HepG2 (cell line): ENCODE data around the gene DDAH1. TPM values are rescaled to one million over a fixed set of nuclear protein-coding genes. Genes with fewer than 3 reads are reported as not detected.
A peak's percentile ranks its signal among the peaks of the same experiment; 100 is the strongest.

Experiments used
- ARNT ChIP-seq: fragments of 450-650 bp; IDR thresholded peaks from 2 replicates; pipeline ENCODE4 v1.6.1; 2017
- ATRX ChIP-seq: sonication (generic); formaldehyde crosslinking; IDR thresholded peaks from 2 replicates; pipeline ENCODE4 v1.4.0; 2020; ENCODE audit warnings: missing genetic modification reagents, borderline replicate concordance
- GFI1 ChIP-seq: sonication (generic); formaldehyde crosslinking; IDR thresholded peaks from 2 replicates; pipeline ENCODE4 v1.5.0; 2020; ENCODE audit warnings: missing genetic modification reagents, mild to moderate bottlenecking, borderline replicate concordance
- KDM2A ChIP-seq: sonication (generic); formaldehyde crosslinking; IDR thresholded peaks from 2 replicates; pipeline ENCODE4 v1.4.0; 2020; ENCODE audit warnings: low read depth, missing genetic modification reagents, borderline replicate concordance
- MIER3 ChIP-seq: IDR thresholded peaks from 2 replicates; pipeline ENCODE4 v1.6.1; 2016; ENCODE audit warnings: missing compliant biosample characterization, borderline replicate concordance
- PCBP1 ChIP-seq: fragments of 200-400 bp; formaldehyde crosslinking; IDR thresholded peaks from 2 replicates; pipeline ENCODE4 v1.6.1; 2017; ENCODE audit warnings: mild to moderate bottlenecking, low read depth, low read length, borderline replicate concordance
- RAD21 ChIP-seq: fragments of 450-650 bp; formaldehyde crosslinking; IDR thresholded peaks from 2 replicates; pipeline ENCODE4 v1.5.0; 2020; ENCODE audit warnings: mild to moderate bottlenecking
- RFXAP ChIP-seq: sonication (generic); formaldehyde crosslinking; IDR thresholded peaks from 2 replicates; pipeline ENCODE4 v1.4.0; 2020; ENCODE audit warnings: missing genetic modification reagents, borderline replicate concordance
- SCMH1 ChIP-seq: sonication (generic); formaldehyde crosslinking; IDR thresholded peaks from 2 replicates; pipeline ENCODE4 v1.9.0; 2021; ENCODE audit warnings: missing genetic modification reagents, mild to moderate bottlenecking, borderline replicate concordance
- TBX2 ChIP-seq: sonication (generic); formaldehyde crosslinking; IDR thresholded peaks from 2 replicates; pipeline ENCODE4 v1.5.0; 2020; ENCODE audit warnings: missing genetic modification reagents, mild to moderate bottlenecking, borderline replicate concordance
- ZBTB1 ChIP-seq: sonication (generic); formaldehyde crosslinking; IDR thresholded peaks from 2 replicates; pipeline ENCODE4 v1.4.0; 2020; ENCODE audit warnings: missing genetic modification reagents, borderline replicate concordance
- ZBTB38 ChIP-seq: sonication (generic); formaldehyde crosslinking; IDR thresholded peaks from 2 replicates; pipeline ENCODE4 v1.5.1; 2020; ENCODE audit warnings: mild to moderate bottlenecking, missing genetic modification reagents
- ZFP36 ChIP-seq: fragments of 150-350 bp; IDR thresholded peaks from 2 replicates; pipeline ENCODE4 v1.6.1; 2018; ENCODE audit warnings: borderline replicate concordance, low read length, low read depth; ENCODE audit not compliant: partially characterized antibody
- ZNF292 ChIP-seq: sonication (generic); formaldehyde crosslinking; IDR thresholded peaks from 2 replicates; pipeline ENCODE4 v1.8.1; 2022; ENCODE audit warnings: mild to moderate bottlenecking, low read depth, missing genetic modification reagents, borderline replicate concordance
- ZNF337 ChIP-seq: sonication (generic); formaldehyde crosslinking; IDR thresholded peaks from 2 replicates; pipeline ENCODE4 v1.5.1; 2020; ENCODE audit warnings: missing genetic modification reagents, low read depth, mild to moderate bottlenecking, borderline replicate concordance
- ZNF382 ChIP-seq: sonication (generic); formaldehyde crosslinking; IDR thresholded peaks from 2 replicates; pipeline ENCODE4 v1.5.0; 2020; ENCODE audit warnings: missing genetic modification reagents, mild to moderate bottlenecking, borderline replicate concordance
- ZNF549 ChIP-seq: sonication (generic); formaldehyde crosslinking; IDR thresholded peaks from 2 replicates; pipeline ENCODE4 v1.5.0; 2020; ENCODE audit warnings: missing genetic modification reagents
- ZNF841 ChIP-seq: sonication (generic); formaldehyde crosslinking; IDR thresholded peaks from 2 replicates; pipeline ENCODE4 v1.8.1; 2023; ENCODE audit warnings: missing genetic modification reagents, borderline replicate concordance
- polyA plus RNA-seq, 8 experiments: library from polyadenylated mRNA; depleted of rRNA in 3 of 8; stranded (reverse) in 7 of 8; unstranded in 1 of 8; fragments of >200 nt; fragmentation: Illumina TruSeq in 4 of 8; extraction: Trizol in 4 of 8; gene quantifications; 2 replicates each; pipeline versions ENCODE4 v1.2.1 to v1.2.3, GENCODE V29; 2011 to 2016; ENCODE audit warnings: low read depth in 4 of 8, missing spikeins in 1 of 8, mixed read lengths in 1 of 8; ENCODE audit not compliant: insufficient read depth in 1 of 8
- total RNA-seq, 5 experiments: library from RNA; depleted of rRNA; stranded (reverse); fragments of >200 nt; fragmentation: Illumina TruSeq; extraction: Trizol; gene quantifications; 2 replicates each; pipeline ENCODE4 v1.2.3, GENCODE V29; 2016; ENCODE audit warnings: low read depth in 1 of 5
- TF ChIP-seq, protein P1 (sequence below): sonication (generic); formaldehyde crosslinking; IDR thresholded peaks from 2 replicates; pipeline ENCODE4 v1.5.0; 2020; ENCODE audit warnings: mild to moderate bottlenecking, missing genetic modification reagents, borderline replicate concordance
- TF ChIP-seq, protein P2 (sequence below): sonication (generic); formaldehyde crosslinking; IDR thresholded peaks from 2 replicates; pipeline ENCODE4 v1.5.1; 2020; ENCODE audit warnings: missing genetic modification reagents, mild to moderate bottlenecking, borderline replicate concordance
- TF ChIP-seq, protein P3 (sequence below): sonication (generic); formaldehyde crosslinking; IDR thresholded peaks from 2 replicates; pipeline ENCODE4 v1.4.0; 2020; ENCODE audit warnings: mild to moderate bottlenecking, missing genetic modification reagents, borderline replicate concordance

Gene DDAH1
- total and polyA plus RNA-seq, 2 of the 13 experiments (the other 11 are each of a cell fraction or from before 2014, with no cell fraction given): 39.7 to 64.4 TPM

DNA sequence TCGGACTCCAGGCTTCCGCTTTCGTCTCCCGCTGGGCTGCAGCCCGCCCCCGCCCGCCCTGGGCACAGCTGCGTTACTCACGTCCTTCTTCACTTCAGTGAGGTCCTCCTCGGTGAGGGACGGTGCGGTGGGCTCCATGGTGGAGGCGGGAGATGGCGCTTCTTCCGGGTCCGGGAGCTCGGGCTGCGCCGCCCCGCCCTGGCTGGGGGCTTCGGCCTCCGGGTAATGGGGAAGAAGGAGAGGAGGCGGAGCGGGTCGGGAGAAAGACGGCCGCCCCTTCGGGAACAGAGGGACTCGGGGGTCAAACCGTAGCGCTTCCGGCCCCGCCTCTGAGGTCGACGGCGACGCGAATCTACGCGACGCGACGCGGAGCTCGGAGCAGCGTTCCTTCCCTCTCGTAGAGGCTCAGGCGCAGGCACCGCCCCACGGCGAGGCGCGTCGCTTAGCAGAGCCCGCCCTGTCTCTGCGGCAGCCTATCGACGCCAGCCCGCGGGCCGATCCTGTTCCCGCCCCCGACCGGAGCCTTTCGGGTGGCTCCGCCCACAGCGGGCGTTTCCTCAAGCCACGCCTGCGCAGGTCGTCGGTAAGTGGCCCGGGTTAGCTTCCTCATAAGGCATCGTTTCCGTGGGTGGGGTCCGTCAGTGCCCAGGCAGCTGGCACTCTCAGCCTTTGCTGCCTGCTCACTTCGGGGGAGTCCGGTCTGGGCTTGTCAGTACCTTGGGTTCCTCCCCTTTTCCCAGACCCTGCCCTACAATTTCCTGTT, 188.6 kb downstream of the DDAH1 start, which contains the start of gene BCL10 (continued):
- no peak for TF ChIP-seq ZBTB1 (CRISPR knock-in tag)
- TF ChIP-seq, protein P1, sequence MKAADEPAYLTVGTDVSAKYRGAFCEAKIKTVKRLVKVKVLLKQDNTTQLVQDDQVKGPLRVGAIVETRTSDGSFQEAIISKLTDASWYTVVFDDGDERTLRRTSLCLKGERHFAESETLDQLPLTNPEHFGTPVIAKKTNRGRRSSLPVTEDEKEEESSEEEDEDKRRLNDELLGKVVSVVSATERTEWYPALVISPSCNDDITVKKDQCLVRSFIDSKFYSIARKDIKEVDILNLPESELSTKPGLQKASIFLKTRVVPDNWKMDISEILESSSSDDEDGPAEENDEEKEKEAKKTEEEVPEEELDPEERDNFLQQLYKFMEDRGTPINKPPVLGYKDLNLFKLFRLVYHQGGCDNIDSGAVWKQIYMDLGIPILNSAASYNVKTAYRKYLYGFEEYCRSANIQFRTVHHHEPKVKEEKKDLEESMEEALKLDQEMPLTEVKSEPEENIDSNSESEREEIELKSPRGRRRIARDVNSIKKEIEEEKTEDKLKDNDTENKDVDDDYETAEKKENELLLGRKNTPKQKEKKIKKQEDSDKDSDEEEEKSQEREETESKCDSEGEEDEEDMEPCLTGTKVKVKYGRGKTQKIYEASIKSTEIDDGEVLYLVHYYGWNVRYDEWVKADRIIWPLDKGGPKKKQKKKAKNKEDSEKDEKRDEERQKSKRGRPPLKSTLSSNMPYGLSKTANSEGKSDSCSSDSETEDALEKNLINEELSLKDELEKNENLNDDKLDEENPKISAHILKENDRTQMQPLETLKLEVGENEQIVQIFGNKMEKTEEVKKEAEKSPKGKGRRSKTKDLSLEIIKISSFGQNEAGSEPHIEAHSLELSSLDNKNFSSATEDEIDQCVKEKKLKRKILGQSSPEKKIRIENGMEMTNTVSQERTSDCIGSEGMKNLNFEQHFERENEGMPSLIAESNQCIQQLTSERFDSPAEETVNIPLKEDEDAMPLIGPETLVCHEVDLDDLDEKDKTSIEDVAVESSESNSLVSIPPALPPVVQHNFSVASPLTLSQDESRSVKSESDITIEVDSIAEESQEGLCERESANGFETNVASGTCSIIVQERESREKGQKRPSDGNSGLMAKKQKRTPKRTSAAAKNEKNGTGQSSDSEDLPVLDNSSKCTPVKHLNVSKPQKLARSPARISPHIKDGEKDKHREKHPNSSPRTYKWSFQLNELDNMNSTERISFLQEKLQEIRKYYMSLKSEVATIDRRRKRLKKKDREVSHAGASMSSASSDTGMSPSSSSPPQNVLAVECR (CRISPR knock-in tag): peak; percentile 93
- TF ChIP-seq ZNF382 (CRISPR knock-in tag): no peak
- TF ChIP-seq SCMH1: no peak
- TF ChIP-seq KDM2A (CRISPR knock-in tag): peak; percentile 85
- TF ChIP-seq ZNF337: no peak
- no peak for TF ChIP-seq PCBP1
- no peak for TF ChIP-seq MIER3
- no peak for TF ChIP-seq ARNT
- TF ChIP-seq RAD21: no peak
- TF ChIP-seq, protein P2, sequence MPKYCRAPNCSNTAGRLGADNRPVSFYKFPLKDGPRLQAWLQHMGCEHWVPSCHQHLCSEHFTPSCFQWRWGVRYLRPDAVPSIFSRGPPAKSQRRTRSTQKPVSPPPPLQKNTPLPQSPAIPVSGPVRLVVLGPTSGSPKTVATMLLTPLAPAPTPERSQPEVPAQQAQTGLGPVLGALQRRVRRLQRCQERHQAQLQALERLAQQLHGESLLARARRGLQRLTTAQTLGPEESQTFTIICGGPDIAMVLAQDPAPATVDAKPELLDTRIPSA: no peak
- no peak for TF ChIP-seq ZNF549 (CRISPR knock-in tag)
- no peak for TF ChIP-seq ATRX
- peak; percentile 42; the same call in 1 of the 2 replicates for TF ChIP-seq ZBTB38
- TF ChIP-seq RFXAP (CRISPR knock-in tag): peak; percentile 57; the same call in 1 of the 2 replicates
- no peak for TF ChIP-seq ZNF841
- TF ChIP-seq, protein P3, sequence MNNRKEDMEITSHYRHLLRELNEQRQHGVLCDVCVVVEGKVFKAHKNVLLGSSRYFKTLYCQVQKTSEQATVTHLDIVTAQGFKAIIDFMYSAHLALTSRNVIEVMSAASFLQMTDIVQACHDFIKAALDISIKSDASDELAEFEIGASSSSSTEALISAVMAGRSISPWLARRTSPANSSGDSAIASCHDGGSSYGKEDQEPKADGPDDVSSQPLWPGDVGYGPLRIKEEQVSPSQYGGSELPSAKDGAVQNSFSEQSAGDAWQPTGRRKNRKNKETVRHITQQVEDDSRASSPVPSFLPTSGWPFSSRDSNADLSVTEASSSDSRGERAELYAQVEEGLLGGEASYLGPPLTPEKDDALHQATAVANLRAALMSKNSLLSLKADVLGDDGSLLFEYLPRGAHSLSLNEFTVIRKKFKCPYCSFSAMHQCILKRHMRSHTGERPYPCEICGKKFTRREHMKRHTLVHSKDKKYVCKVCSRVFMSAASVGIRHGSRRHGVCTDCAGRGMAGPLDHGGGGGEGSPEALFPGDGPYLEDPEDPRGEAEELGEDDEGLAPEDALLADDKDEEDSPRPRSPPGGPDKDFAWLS (CRISPR knock-in tag): no peak
- TF ChIP-seq ZFP36: peak; percentile 37
- TF ChIP-seq GFI1 (CRISPR knock-in tag): no peak
- peak; percentile 50; the same call in 1 of the 2 replicates for TF ChIP-seq ZNF292 (CRISPR knock-in tag)
- TF ChIP-seq TBX2 (CRISPR knock-in tag): peak; percentile 83
